Cardiac muscle cell (in vitro differentiated cells and primary cell): Measurements from ENCODE around the gene DLGAP4. TPM values are rescaled to one million over a fixed set of nuclear protein-coding genes. Genes with fewer than 3 reads are reported as not detected.

Source experiments
- DNase-seq, 2 donors: peaks; one replicate each; pipeline versions ENCODE4 v3.0.0 to v3.0.0-alpha.2; 2010 to 2017; ENCODE audit warnings: low read depth in 1 of 2, low spot score in 1 of 2
- H3K27ac ChIP-seq: fragments of 200-600 bp; sonication (generic); 2 replicates; pipeline ENCODE4 v1.5.1; 2016
- H3K27me3 ChIP-seq: fragments of 200-600 bp; sonication (generic); 2 replicates; pipeline ENCODE4 v1.6.0; 2016; ENCODE audit warnings: control low read depth
- H3K36me3 ChIP-seq: fragments of 200-600 bp; sonication (generic); 2 replicates; pipeline ENCODE4 v1.5.1; 2016; ENCODE audit warnings: control low read depth
- H3K4me1 ChIP-seq: fragments of 200-600 bp; sonication (generic); 2 replicates; pipeline ENCODE4 v1.8.1; 2017; ENCODE audit warnings: low read depth, mild to moderate bottlenecking, mixed run types
- H3K4me3 ChIP-seq: fragments of 200-600 bp; sonication (generic); 2 replicates; pipeline ENCODE4 v1.5.1; 2016; ENCODE audit warnings: mild to moderate bottlenecking
- H3K9me3 ChIP-seq: fragments of 200-600 bp; sonication (generic); 2 replicates; pipeline ENCODE4 v1.5.1; 2017; ENCODE audit warnings: low read depth, mild to moderate bottlenecking, control low read depth
- CTCF ChIP-seq: IDR thresholded peaks from 2 replicates; pipeline ENCODE4 v1.5.1; 2012; ENCODE audit warnings: low read depth, mild to moderate bottlenecking, low read length
- polyA plus RNA-seq: library from polyadenylated mRNA; unstranded; fragments of >200 nt; fragmentation: Nextera tagmentation; extraction: Ambion mirVana; gene quantifications from 2 replicates; pipeline ENCODE4 v1.2.1, GENCODE V29; 2016
- total RNA-seq: library from RNA; depleted of rRNA; stranded (reverse); fragments of >200 nt; gene quantifications from 2 replicates; pipeline ENCODE4 v1.2.3, GENCODE V29; 2016

The DLGAP4 gene
- total and polyA plus RNA-seq, 2 experiments from 2014 or later = 45.7 to 51.6 TPM

GRCh38 chr20:36361406-36361805 is 55.3 kb downstream of the DLGAP4 start:
- TF ChIP-seq CTCF = no peak
- H3K4me1 ChIP-seq = no peaks in the 10 kb centered on the region
- H3K36me3 ChIP-seq = no peaks in the 10 kb centered on the region
- no peak for DNase-seq
- H3K4me3 ChIP-seq = no peak overlapping the region
- no peak overlapping the region for H3K27ac ChIP-seq
- no peaks in the 10 kb centered on the region for H3K27me3 ChIP-seq
- no peaks in the 10 kb centered on the region for H3K9me3 ChIP-seq

GRCh38 chr20:36362261-36362660 is 56.1 kb downstream of the DLGAP4 start:
- H3K9me3 ChIP-seq = no peaks in the 10 kb centered on the region
- H3K27me3 ChIP-seq = no peaks in the 10 kb centered on the region
- no peaks in the 10 kb centered on the region for H3K36me3 ChIP-seq
- DNase-seq = no peak
- no peaks in the 10 kb centered on the region for H3K4me1 ChIP-seq
- no peak for TF ChIP-seq CTCF
- no peak overlapping the region for H3K27ac ChIP-seq
- H3K4me3 ChIP-seq = no peak overlapping the region

GRCh38 chr20:36362978-36363713 is 57.0 kb downstream of the DLGAP4 start:
- TF ChIP-seq CTCF = no peak
- Histone ChIP-seq H3K27ac (no peak overlapping the region), H3K4me3 (no peak overlapping the region), H3K27me3 (no peaks in the 10 kb centered on the region), H3K9me3 (no peaks in the 10 kb centered on the region), H3K4me1 (no peaks in the 10 kb centered on the region), H3K36me3 (no peaks in the 10 kb centered on the region)
- no peak for DNase-seq

GRCh38 chr20:36364506-36364905 is 58.4 kb downstream of the DLGAP4 start:
- Histone ChIP-seq H3K4me3 (no peak overlapping the region), H3K9me3 (no peaks in the 10 kb centered on the region), H3K27me3 (no peaks in the 10 kb centered on the region), H3K36me3 (no peaks in the 10 kb centered on the region), H3K4me1 (no peaks in the 10 kb centered on the region), H3K27ac (no peak overlapping the region)
- no peak for TF ChIP-seq CTCF
- DNase-seq = no peak

- DNase-seq = no peak
- Histone ChIP-seq H3K4me3 (no peak overlapping the region), H3K9me3 (no peaks in the 10 kb centered on the region), H3K27me3 (no peaks in the 10 kb centered on the region), H3K27ac (no peak overlapping the region), H3K36me3 (no peaks in the 10 kb centered on the region), H3K4me1 (no peaks in the 10 kb centered on the region)
- TF ChIP-seq CTCF = no peak
These were observed 60.7 kb downstream of the DLGAP4 start for GRCh38 chr20:36366623-36367369.
